Measurements from ENCODE around the gene CMIP. TPM values are rescaled to one million over a fixed set of nuclear protein-coding genes. Genes with fewer than 3 reads are reported as not detected.
"Not testable (repeated sequence)": the region's sequence is repeated elsewhere in the genome, so short reads cannot be mapped to it uniquely, and the experiment has no call there.

The CMIP gene
- total and polyA plus RNA-seq, 7 donors = 1.4 to 8.9 (median 4.1) TPM

- peak in 1 of 2 donors; percentile 50 for DNase-seq
Measured at GRCh38 chr16:81521141-81521626, 76.6 kb downstream of the CMIP start.

GRCh38 chr16:81522108-81522701 lies 77.6 kb downstream of the CMIP start:
- H3K9me3 ChIP-seq = no peaks in the 10 kb centered on the region
- no peak for ATAC-seq
- intact Hi-C loops (cut with DNase I) = no loop called here
- H3K4me3 ChIP-seq = no peak overlapping the region
- no peak for TF ChIP-seq CTCF (IDR thresholded peaks at IDR 0.05)
- 85% methylated on average over 8 of the region's 8 CpGs for WGBS, 3 donors
- no peaks in the 10 kb centered on the region for H3K27me3 ChIP-seq (ENCODE audit: insufficient read depth in 3 of 3, low read length in 2 of 3)
- no peaks in the 10 kb centered on the region for H3K4me1 ChIP-seq
- no peaks in the 10 kb centered on the region for H3K36me3 ChIP-seq (ENCODE audit: insufficient read depth in 1 of 2, low read depth in 1 of 2)
- H3K27ac ChIP-seq = no peak overlapping the region
- DNase-seq = peak in 1 of 2 donors; percentile 14

More at GRCh38 chr16:81521141-81521626, 76.6 kb downstream of the CMIP start:
- Histone ChIP-seq H3K27me3 (ENCODE audit: insufficient read depth in 3 of 3, low read length in 2 of 3) (no peaks in the 10 kb centered on the region), H3K4me3 (no peak overlapping the region), H3K9me3 (no peaks in the 10 kb centered on the region), H3K36me3 (ENCODE audit: insufficient read depth in 1 of 2, low read depth in 1 of 2) (no peaks in the 10 kb centered on the region), H3K4me1 (no peaks in the 10 kb centered on the region), H3K27ac (no peak overlapping the region)
- TF ChIP-seq CTCF (IDR thresholded peaks at IDR 0.05) = no peak
- 80 to 87% (median 80%) methylated on average over 18 to 19 of the region's 19 CpGs for WGBS, 3 donors
- ATAC-seq = no peak
- intact Hi-C loops (cut with DNase I) = no loop called here

GRCh38 chr16:81522851-81523250 lies 78.2 kb downstream of the CMIP start:
- DNase-seq = peak in 1 of 2 donors; percentile 19
- 96 to 99% (median 97%) methylated on average over 7 of the region's 7 CpGs for WGBS, 3 donors
- H3K4me3 ChIP-seq; H3K36me3 ChIP-seq (ENCODE audit: insufficient read depth in 1 of 2, low read depth in 1 of 2); intact Hi-C loops (cut with DNase I); H3K27ac ChIP-seq; ATAC-seq; H3K27me3 ChIP-seq (ENCODE audit: insufficient read depth in 3 of 3, low read length in 2 of 3); H3K4me1 ChIP-seq; H3K9me3 ChIP-seq: not testable (repeated sequence)

- Histone ChIP-seq H3K4me1 (no peaks in the 10 kb centered on the region), H3K27me3 (ENCODE audit: insufficient read depth in 3 of 3, low read length in 2 of 3) (no peaks in the 10 kb centered on the region), H3K9me3 (no peaks in the 10 kb centered on the region), H3K4me3 (no peak overlapping the region), H3K36me3 (ENCODE audit: insufficient read depth in 1 of 2, low read depth in 1 of 2) (no peaks in the 10 kb centered on the region), H3K27ac (no peak overlapping the region)
- DNase-seq (peak; percentile 61 to 71), ATAC-seq (no peak)
- 72 to 82% (median 76%) methylated on average over 20 of the region's 20 CpGs for WGBS, 3 donors
- TF ChIP-seq CTCF (IDR thresholded peaks at IDR 0.05) = no peak
- intact Hi-C loops (cut with DNase I) = no loop called here
Measured at GRCh38 chr16:81523387-81524115, 78.9 kb downstream of the CMIP start.

GRCh38 chr16:81524382-81524781 lies 79.8 kb downstream of the CMIP start:
- TF ChIP-seq CTCF (IDR thresholded peaks at IDR 0.05) = no peak
- Histone ChIP-seq H3K27me3 (ENCODE audit: insufficient read depth in 3 of 3, low read length in 2 of 3) (no peaks in the 10 kb centered on the region), H3K9me3 (no peaks in the 10 kb centered on the region), H3K4me1 (no peaks in the 10 kb centered on the region), H3K27ac (no peak overlapping the region), H3K4me3 (no peak overlapping the region), H3K36me3 (ENCODE audit: insufficient read depth in 1 of 2, low read depth in 1 of 2) (no peaks in the 10 kb centered on the region)
- WGBS, 3 donors = 89 to 94% (median 93%) methylated on average over 10 of the region's 10 CpGs
- intact Hi-C loops (cut with DNase I) = no loop called here
- ATAC-seq = no peak
- DNase-seq = peak in 1 of 2 donors; percentile 26

- H3K27ac ChIP-seq; H3K4me1 ChIP-seq; H3K9me3 ChIP-seq; intact Hi-C loops (cut with DNase I); ATAC-seq; DNase-seq; H3K36me3 ChIP-seq (ENCODE audit: insufficient read depth in 1 of 2, low read depth in 1 of 2); H3K4me3 ChIP-seq; H3K27me3 ChIP-seq (ENCODE audit: insufficient read depth in 3 of 3, low read length in 2 of 3): not testable (repeated sequence)
- 94 to 99% (median 98%) methylated on average over 4 of the region's 4 CpGs for WGBS, 3 donors
Measured at GRCh38 chr16:81524885-81525284, 80.3 kb downstream of the CMIP start.
